Measurements from ENCODE around the gene SND1.
"Not testable (repeated sequence)": the region's sequence is repeated elsewhere in the genome, so short reads cannot be mapped to it uniquely, and the experiment has no call there.

SND1 gene

GRCh38 chr7:127653396-127653795 lies 1.4 kb downstream of the SND1 start:
- ATAC-seq = no peak

- ATAC-seq = no peak
Measured at GRCh38 chr7:127654404-127655394, 2.7 kb downstream of the SND1 start.

DNA sequence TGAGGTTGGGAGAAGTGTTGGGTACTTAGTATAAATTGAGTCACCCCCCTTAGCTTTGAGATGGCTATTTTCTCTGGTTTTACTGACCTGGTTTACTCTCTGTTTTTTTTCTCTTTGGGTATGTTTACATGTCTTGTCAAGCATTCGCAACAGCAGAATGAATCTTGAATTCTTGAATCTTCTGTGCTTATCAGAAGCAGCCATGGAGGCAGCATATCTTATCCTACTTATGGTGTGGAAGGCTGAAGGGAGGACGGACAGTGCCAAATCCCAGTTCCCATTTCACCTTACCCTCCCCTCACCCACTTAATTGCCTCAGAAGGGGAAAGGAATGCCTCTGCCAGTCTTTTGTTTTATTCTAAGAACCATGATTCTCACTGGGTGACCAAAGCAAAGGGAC lies 3.7 kb downstream of the SND1 start:
- no peak for ATAC-seq

- no peak for ATAC-seq
Measured at GRCh38 chr7:127657500-127657899, 5.5 kb downstream of the SND1 start.

- ATAC-seq = no peak
Measured at GRCh38 chr7:127658970-127659630, 7.1 kb downstream of the SND1 start.

GRCh38 chr7:127665922-127666321 lies 13.9 kb downstream of the SND1 start:
- no peak for ATAC-seq

- no peak for ATAC-seq
Measured at GRCh38 chr7:127666602-127667001, 14.6 kb downstream of the SND1 start.

DNA sequence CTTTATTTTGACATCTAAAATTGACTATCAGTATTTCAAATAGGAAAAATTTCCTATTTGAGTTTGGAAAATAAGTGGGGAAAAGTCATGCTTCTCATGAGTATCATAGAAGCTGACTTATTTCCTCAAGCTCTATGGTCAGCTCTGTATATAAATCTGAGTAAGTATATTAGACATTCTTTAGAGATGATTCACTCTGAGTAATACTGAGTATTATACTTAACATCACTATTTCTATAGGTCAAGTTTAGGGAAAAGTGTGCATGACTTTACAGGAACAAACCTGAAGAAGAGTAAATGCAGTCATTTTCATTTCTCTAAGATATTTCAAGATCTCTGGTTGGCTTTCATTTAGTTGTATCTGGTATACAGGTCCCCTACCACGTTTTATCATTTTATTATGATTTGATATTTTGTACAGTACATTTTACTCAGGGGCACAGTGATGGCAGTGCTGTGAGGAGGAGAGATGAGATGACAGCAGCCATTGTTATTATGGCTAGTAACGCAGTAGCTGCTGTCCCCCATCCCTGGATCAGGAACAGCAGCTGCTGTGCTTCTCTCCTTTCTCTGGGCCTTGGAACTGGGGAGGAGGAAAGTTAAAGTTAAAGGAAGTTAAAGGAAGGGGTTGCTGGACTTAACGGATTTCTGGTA lies 15.2 kb downstream of the SND1 start:
- peak; percentile 87 to 91 for ATAC-seq

- peak; percentile 46 to 55 for ATAC-seq
Measured at GRCh38 chr7:127667759-127668530, 16.0 kb downstream of the SND1 start.

DNA sequence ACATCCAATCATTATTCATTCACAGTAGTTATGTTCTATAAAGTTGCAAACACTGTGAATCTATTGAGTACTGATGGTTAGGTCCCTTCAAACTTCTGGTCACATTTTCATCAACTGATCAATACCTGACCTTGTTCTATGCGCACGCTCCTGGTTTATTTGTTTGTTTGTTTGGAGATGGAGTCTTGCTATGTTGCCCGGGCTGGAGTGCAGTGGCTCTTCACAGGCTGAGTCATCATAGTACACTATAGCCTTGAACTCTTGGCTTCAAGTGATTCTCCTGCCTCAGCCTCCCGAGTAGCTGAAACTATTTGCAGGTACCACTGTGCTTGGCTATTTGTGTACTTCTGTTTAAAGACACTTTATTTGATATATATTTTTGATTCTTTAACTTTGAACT lies 19.3 kb downstream of the SND1 start:
- ATAC-seq = no peak

DNA sequence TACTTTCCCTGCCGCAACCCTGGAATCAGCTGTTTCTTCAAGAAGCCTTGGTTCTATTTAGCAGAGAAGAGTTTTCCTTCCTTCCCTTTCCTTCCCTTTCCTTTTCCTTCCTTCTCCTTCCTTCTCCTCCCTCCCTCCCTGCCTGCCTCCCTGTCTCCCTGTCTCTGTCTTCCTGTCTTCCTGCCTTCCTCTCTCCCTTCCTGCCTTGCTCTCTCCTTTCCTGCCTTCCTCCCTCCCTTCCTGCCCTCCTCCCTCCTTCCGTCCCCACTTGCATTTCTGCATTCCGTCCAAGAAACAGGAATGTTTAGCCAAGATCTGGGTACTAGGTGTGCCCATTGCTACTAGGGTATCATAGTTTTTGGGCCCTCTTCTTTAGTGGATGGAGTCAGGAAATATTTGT lies 21.9 kb downstream of the SND1 start:
- no peak for ATAC-seq

DNA sequence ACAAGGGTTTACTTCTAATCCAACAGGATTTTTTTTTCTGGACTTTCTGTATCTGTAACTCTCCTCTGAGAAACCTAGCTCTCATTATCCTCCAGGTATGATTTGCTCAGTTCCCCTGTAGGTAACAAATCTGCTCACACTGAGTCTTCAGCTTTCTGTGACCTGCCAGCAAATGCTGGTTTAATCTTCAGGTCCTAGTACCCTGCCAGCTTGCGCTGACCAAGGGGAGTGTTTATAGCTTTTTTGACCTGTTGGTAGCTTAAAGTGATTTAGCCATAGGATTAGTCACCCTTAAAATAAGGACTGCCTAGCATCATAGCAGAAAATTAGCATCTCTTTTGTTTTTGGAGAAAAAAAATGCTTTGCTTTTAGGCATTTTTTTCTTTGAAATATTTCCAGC lies 22.4 kb downstream of the SND1 start:
- ATAC-seq = no peak

DNA sequence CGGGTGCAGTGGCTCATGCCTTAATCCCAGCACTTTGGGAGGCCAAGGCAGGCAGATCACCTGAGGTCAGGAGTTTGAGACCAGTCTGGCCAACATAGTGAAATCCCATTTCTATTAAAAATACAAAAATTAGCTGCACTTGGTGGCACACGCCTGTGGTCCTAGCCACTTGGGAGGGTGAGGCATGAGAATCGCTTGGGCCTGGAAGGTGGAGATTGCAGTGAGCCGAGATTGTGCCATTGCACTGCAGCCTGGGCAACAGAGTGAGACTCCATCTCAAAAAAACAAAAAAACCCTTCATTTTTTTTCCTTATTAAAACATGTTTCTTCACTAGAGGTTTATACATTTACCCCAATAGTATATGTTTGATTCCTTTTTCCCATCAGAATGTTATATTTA lies 22.9 kb downstream of the SND1 start:
- not testable (repeated sequence) for ATAC-seq

GRCh38 chr7:127675721-127676120 lies 23.7 kb downstream of the SND1 start:
- no peak for ATAC-seq

- no peak for ATAC-seq
Measured at GRCh38 chr7:127677433-127678230, 25.6 kb downstream of the SND1 start.

DNA sequence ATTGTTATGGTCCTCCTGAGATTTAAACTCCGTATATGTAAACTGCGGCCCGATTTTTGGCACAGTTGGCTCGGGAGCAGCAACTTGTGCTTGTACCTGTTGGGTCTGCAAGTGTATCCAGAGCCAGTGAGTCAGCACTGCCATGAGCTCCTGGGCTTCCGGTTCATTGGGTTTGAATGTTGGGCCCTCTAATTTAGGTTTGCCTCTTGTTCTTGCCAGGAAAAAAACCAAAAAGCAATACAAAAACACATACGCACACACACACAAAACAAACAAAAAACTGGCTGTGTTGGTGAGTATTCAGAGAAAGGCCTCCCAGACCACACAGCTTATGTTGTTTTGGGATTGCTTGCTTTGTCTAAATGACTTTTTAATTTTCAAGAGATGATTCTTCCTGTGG lies 26.3 kb downstream of the SND1 start:
- ATAC-seq = no peak

- no peak for ATAC-seq
Measured at GRCh38 chr7:127678947-127679346, 27.0 kb downstream of the SND1 start.

- ATAC-seq = no peak
Measured at GRCh38 chr7:127680983-127681382, 29.0 kb downstream of the SND1 start.

- no peak for ATAC-seq
Measured at GRCh38 chr7:127682140-127682539, 30.1 kb downstream of the SND1 start.

DNA sequence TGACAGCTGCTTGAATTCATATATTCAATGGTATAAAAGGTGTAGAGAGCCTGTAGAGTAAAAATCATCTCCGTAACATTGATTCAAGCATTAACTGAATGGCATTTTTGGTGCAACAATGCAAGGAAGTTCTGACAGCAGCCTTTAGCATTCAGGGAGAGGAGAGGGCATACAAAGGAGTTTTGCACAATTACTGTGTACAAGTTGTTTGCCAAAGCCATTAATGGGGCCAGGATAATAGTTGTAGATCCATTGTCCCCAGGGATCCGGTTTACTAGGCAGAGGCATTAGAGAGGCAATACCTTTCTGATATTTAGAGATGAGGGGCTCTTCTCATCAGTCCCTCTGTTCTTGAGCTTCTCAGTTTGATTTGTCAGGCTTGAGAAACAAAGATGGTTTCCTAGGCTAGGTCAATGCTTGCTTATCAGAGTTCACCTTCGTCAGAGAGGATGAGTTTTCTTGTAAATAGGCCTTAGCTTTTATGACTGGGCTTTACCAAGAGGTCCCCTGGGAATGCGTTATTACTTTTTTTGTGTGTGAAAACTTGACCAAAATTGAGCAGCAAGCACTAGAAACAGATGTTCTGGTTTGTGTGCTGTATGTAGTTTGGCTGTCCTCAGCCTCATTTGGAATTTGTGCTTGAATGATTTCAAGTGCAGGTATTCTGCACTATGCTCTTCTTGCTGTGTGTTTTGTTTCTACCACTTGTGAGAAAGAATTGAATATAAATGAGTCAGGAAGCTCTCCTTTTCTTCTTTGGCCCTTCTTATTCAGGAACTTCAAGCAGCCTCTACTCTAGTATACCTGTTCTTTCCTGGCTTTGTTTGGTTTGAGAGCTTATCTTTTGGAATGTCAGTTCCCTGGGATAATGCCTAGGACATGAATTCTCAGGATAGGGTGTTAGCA lies 32.0 kb downstream of the SND1 start:
- ATAC-seq = no peak
